Esophagus muscularis mucosa (tissue), 4 donors: ENCODE results near the gene PLD1. TPM values are rescaled to one million over a fixed set of nuclear protein-coding genes. Genes with fewer than 3 reads are reported as not detected.

ENCODE experiments used
- DNase-seq: peaks from one replicate; pipeline ENCODE4 v3.0.0-alpha.2; 2017; ENCODE audit errors: extremely low spot score
- H3K27ac ChIP-seq, 4 donors: fragments of 200-600 bp; sonication (generic); replicated peaks in 1 of 4; 1 replicate in 3 of 4; 2 replicates in 1 of 4; pipeline ENCODE4 v1.5.1; 2016 to 2019; ENCODE audit warnings: mild to moderate bottlenecking in 1 of 4
- H3K27me3 ChIP-seq, 4 donors: fragments of 200-600 bp; sonication (generic); one replicate each; pipeline versions ENCODE4 v1.5.1 to v1.6.0; 2016 to 2019
- H3K36me3 ChIP-seq, 4 donors: fragments of 200-600 bp; sonication (generic); one replicate each; pipeline ENCODE4 v1.5.1; 2016 to 2019
- H3K4me1 ChIP-seq, 4 donors: fragments of 200-600 bp; sonication (generic); one replicate each; pipeline ENCODE4 v1.5.1; 2016 to 2019
- H3K4me3 ChIP-seq, 4 donors: fragments of 200-600 bp; sonication (generic); 1 replicate in 2 of 4; 2 replicates in 2 of 4; pipeline ENCODE4 v1.5.1; 2016 to 2019; ENCODE audit warnings: mild to moderate bottlenecking in 4 of 4, moderate library complexity in 1 of 4
- H3K9me3 ChIP-seq, 4 donors: fragments of 200-600 bp; sonication (generic); 1 replicate in 3 of 4; 2 replicates in 1 of 4; pipeline ENCODE4 v1.5.1; 2016 to 2019
- CTCF ChIP-seq, 3 experiments: fragments of 200-600 bp in 2 of 3; fragments of 450-650 bp in 1 of 3; sonication (generic) in 2 of 3; IDR thresholded peaks; one replicate each; pipeline ENCODE4 v1.5.1; 2017 to 2019; ENCODE audit warnings: antibody characterized with exemption in 3 of 3, mild to moderate bottlenecking in 2 of 3, moderate library complexity in 1 of 3
- EP300 ChIP-seq: sonication (generic); formaldehyde crosslinking; IDR thresholded peaks from one replicate; pipeline ENCODE4 v1.6.1; 2017; ENCODE audit warnings: antibody characterized with exemption
- POLR2A ChIP-seq: fragments of 450-650 bp; IDR thresholded peaks from one replicate; pipeline ENCODE4 v1.6.1; 2017; ENCODE audit warnings: antibody characterized with exemption, moderate library complexity, mild to moderate bottlenecking, low read depth
- POLR2AphosphoS5 ChIP-seq, 2 donors: sonication (generic); formaldehyde crosslinking; IDR thresholded peaks; one replicate each; pipeline ENCODE4 v1.6.1; 2017; ENCODE audit warnings: antibody characterized with exemption in 2 of 2
- WGBS: methylation state at CpG from one replicate; pipeline ENCODE4 v1.1.5; 2018; 5-methylcytosine and 5-hydroxymethylcytosine counted together
- intact Hi-C: fragments of 100-400 bp; cut with DNase I; formaldehyde crosslinking; loops from one replicate; pipeline ENCODE4 v1.15.1; 2023
- total RNA-seq, 4 donors: library from RNA; depleted of rRNA; stranded (reverse); fragments of >200 nt; gene quantifications; one replicate each; pipeline versions ENCODE4 v1.1.0 to v1.2.1, GENCODE V29; 2016

Gene PLD1
- total RNA-seq, 4 donors from 2014 or later = 12.4 to 21.1 (median 18.5) TPM

- no peaks in the 10 kb centered on the region for H3K27me3 ChIP-seq
- DNase-seq = no peak
- no peak overlapping the region for H3K4me3 ChIP-seq
- peaks cover 0 to 35% (median 3%) of the 10 kb centered on the region in 4 donors for H3K36me3 ChIP-seq
- 97% methylated on average over 1 of the region's 1 CpG for WGBS
- no peaks in the 10 kb centered on the region for H3K4me1 ChIP-seq
- H3K9me3 ChIP-seq = no peaks in the 10 kb centered on the region
- no peak overlapping the region for H3K27ac ChIP-seq
- no peak for TF ChIP-seq POLR2A
- TF ChIP-seq EP300 = no peak
- TF ChIP-seq CTCF (IDR thresholded peaks at IDR 0.05) = no peak
- TF ChIP-seq POLR2AphosphoS5 (IDR thresholded peaks at IDR 0.05) = no peak
- intact Hi-C loops = no loop called here
Observed at GRCh38 chr3:171620825-171621434, 189.4 kb downstream of the PLD1 start.

- Histone ChIP-seq H3K9me3 (no peaks in the 10 kb centered on the region), H3K27me3 (no peaks in the 10 kb centered on the region), H3K27ac (no peak overlapping the region), H3K36me3 (peaks cover 0 to 50% (median 16%) of the 10 kb centered on the region in 4 donors), H3K4me1 (no peaks in the 10 kb centered on the region), H3K4me3 (no peak overlapping the region)
- 94% methylated on average over 4 of the region's 4 CpGs for WGBS
- intact Hi-C loops = no loop called here
- no peak for DNase-seq
- TF ChIP-seq CTCF (IDR thresholded peaks at IDR 0.05) (no peak), POLR2AphosphoS5 (IDR thresholded peaks at IDR 0.05) (no peak), POLR2A (no peak), EP300 (no peak)
Observed at GRCh38 chr3:171616798-171617197, 193.5 kb downstream of the PLD1 start.

GRCh38 chr3:171615686-171616085 lies 194.6 kb downstream of the PLD1 start:
- peaks cover 0 to 61% (median 25%) of the 10 kb centered on the region in 4 donors for H3K36me3 ChIP-seq
- intact Hi-C loops = no loop called here
- TF ChIP-seq EP300 (no peak), POLR2AphosphoS5 (IDR thresholded peaks at IDR 0.05) (no peak), CTCF (IDR thresholded peaks at IDR 0.05) (no peak), POLR2A (no peak)

GRCh38 chr3:171615281-171615680 lies 195.0 kb downstream of the PLD1 start:
- DNase-seq = no peak
- Histone ChIP-seq H3K4me1 (no peaks in the 10 kb centered on the region), H3K9me3 (no peaks in the 10 kb centered on the region), H3K36me3 (peaks cover 0 to 62% (median 26%) of the 10 kb centered on the region in 4 donors), H3K27ac (no peak overlapping the region), H3K4me3 (no peak overlapping the region), H3K27me3 (no peaks in the 10 kb centered on the region)
- intact Hi-C loops = no loop called here
- TF ChIP-seq CTCF (IDR thresholded peaks at IDR 0.05) = no peak
- no peak for TF ChIP-seq EP300
- no peak for TF ChIP-seq POLR2AphosphoS5 (IDR thresholded peaks at IDR 0.05)
- no peak for TF ChIP-seq POLR2A

More at GRCh38 chr3:171615686-171616085, 194.6 kb downstream of the PLD1 start:
- Histone ChIP-seq H3K4me3 (no peak overlapping the region), H3K9me3 (no peaks in the 10 kb centered on the region), H3K27ac (no peak overlapping the region), H3K27me3 (no peaks in the 10 kb centered on the region), H3K4me1 (no peaks in the 10 kb centered on the region)
- WGBS = 72% methylated on average over 1 of the region's 1 CpG
- DNase-seq = no peak
